HFFc6 (cell line): Measurements from ENCODE around the gene HYAL1. TPM values are rescaled to one million over a fixed set of nuclear protein-coding genes. Genes with fewer than 3 reads are reported as not detected.
A peak's percentile ranks its signal among the peaks of the same experiment; 100 is the strongest.

Source experiments
- DNase-seq: peaks from one replicate; pipeline ENCODE4 v3.0.0-alpha.2; 2018
- H3K27ac Mint-ChIP-seq: 2 replicates; pipeline ENCODE4 v1.8.0; 2020; ENCODE audit warnings: mild to moderate bottlenecking, mixed read lengths
- H3K27me3 Mint-ChIP-seq: 2 replicates; pipeline ENCODE4 v1.8.0; 2021; ENCODE audit warnings: mild to moderate bottlenecking, moderate library complexity, mixed read lengths; ENCODE audit not compliant: insufficient read depth
- H3K36me3 Mint-ChIP-seq: 2 replicates; pipeline ENCODE4 v1.8.0; 2021; ENCODE audit warnings: low read depth, mixed read lengths
- H3K4me1 Mint-ChIP-seq: 2 replicates; pipeline ENCODE4 v1.8.0; 2020; ENCODE audit warnings: low read depth, mixed read lengths
- H3K4me3 Mint-ChIP-seq: 2 replicates; pipeline ENCODE4 v1.8.0; 2020; ENCODE audit warnings: mild to moderate bottlenecking, moderate library complexity, mixed read lengths
- H3K9me3 Mint-ChIP-seq: 2 replicates; pipeline ENCODE4 v1.8.0; 2020; ENCODE audit warnings: mild to moderate bottlenecking, mixed read lengths
- CTCF ChIP-seq: fragments of 200-600 bp; sonication (generic); IDR thresholded peaks from 2 replicates; pipeline ENCODE4 v1.5.0; 2021; ENCODE audit warnings: antibody characterized with exemption, mild to moderate bottlenecking
- total RNA-seq, 6 experiments: library from RNA; stranded (reverse); fragmentation: NEBNext Ultra II Directional; extraction: Animal tissue kit (Norgen Biotek cat#: 25700); gene quantifications; 2 replicates in 1 of 6; 3 replicates in 5 of 6; pipeline ENCODE4 v1.2.3, GENCODE V29; 2021

HYAL1 gene
- total RNA-seq, 6 experiments from 2014 or later = 0.19 to 0.38 (median 0.23) TPM; not detected in 1

- peak overlapping the region; percentile 94 for H3K4me3 Mint-ChIP-seq
- H3K27me3 Mint-ChIP-seq = no peaks in the 10 kb centered on the region; the same call in 1 of the 2 replicates
- DNase-seq = peak; percentile 28
- peak overlapping the region; percentile 92 for H3K27ac Mint-ChIP-seq
- H3K36me3 Mint-ChIP-seq = no peaks in the 10 kb centered on the region
- H3K9me3 Mint-ChIP-seq = no peaks in the 10 kb centered on the region
- no peak for TF ChIP-seq CTCF
- H3K4me1 Mint-ChIP-seq = peaks cover 23% of the 10 kb centered on the region
Observed at GRCh38 chr3:50299929-50300680, 3.3 kb downstream of the HYAL1 start.

- H3K27ac Mint-ChIP-seq = peak overlapping the region; percentile 92
- H3K36me3 Mint-ChIP-seq = no peaks in the 10 kb centered on the region
- TF ChIP-seq CTCF = no peak
- no peak for DNase-seq
- H3K9me3 Mint-ChIP-seq = no peaks in the 10 kb centered on the region
- H3K4me1 Mint-ChIP-seq = peaks cover 20% of the 10 kb centered on the region
- peak overlapping the region; percentile 94 for H3K4me3 Mint-ChIP-seq
- no peaks in the 10 kb centered on the region; the same call in 1 of the 2 replicates for H3K27me3 Mint-ChIP-seq
Observed at GRCh38 chr3:50299638-50299928, 3.8 kb downstream of the HYAL1 start.

GRCh38 chr3:50298836-50299637, 4.3 kb downstream of the HYAL1 start, which contains the start of the genes HYAL3 and NAA80:
TSS of gene HYAL3 (minus strand) at chr3:50299405. CDS start at chr3:50295602, 3,803 bp downstream.
TSS of gene NAA80 (minus strand) at chr3:50299405. CDS start at chr3:50297463, 1,942 bp downstream.
- H3K36me3 Mint-ChIP-seq = no peaks in the 10 kb centered on the region
- peak within 1 kb of the TSS; percentile 92 for H3K27ac Mint-ChIP-seq
- TF ChIP-seq CTCF = peak; percentile 62
- no peaks in the 10 kb centered on the region; the same call in 1 of the 2 replicates for H3K27me3 Mint-ChIP-seq
- H3K4me3 Mint-ChIP-seq = peak within 1 kb of the TSS; percentile 94
- no peaks in the 10 kb centered on the region for H3K9me3 Mint-ChIP-seq
- peaks cover 17% of the 10 kb centered on the region for H3K4me1 Mint-ChIP-seq
- peak; percentile 99 for DNase-seq

GRCh38 chr3:50297896-50298725, 5.3 kb downstream of the HYAL1 start:
- no peaks in the 10 kb centered on the region; the same call in 1 of the 2 replicates for H3K27me3 Mint-ChIP-seq
- no peaks in the 10 kb centered on the region for H3K9me3 Mint-ChIP-seq
- peak overlapping the region; percentile 94 for H3K4me3 Mint-ChIP-seq
- no peak for DNase-seq
- no peaks in the 10 kb centered on the region for H3K36me3 Mint-ChIP-seq
- H3K4me1 Mint-ChIP-seq = peaks cover 21% of the 10 kb centered on the region
- TF ChIP-seq CTCF = peak; percentile 61
- H3K27ac Mint-ChIP-seq = peak overlapping the region; percentile 29

- H3K9me3 Mint-ChIP-seq = no peaks in the 10 kb centered on the region
- no peak for TF ChIP-seq CTCF
- H3K36me3 Mint-ChIP-seq = no peaks in the 10 kb centered on the region
- H3K27ac Mint-ChIP-seq = no peak overlapping the region
- peaks cover 28% of the 10 kb centered on the region for H3K4me1 Mint-ChIP-seq
- no peak for DNase-seq
- H3K27me3 Mint-ChIP-seq = peaks cover 1% of the 10 kb centered on the region; the same call in 1 of the 2 replicates
- H3K4me3 Mint-ChIP-seq = no peak overlapping the region
Observed at GRCh38 chr3:50297384-50297775, 6.0 kb downstream of the HYAL1 start.
